ENCODE data around the gene CDH11.

DNA sequence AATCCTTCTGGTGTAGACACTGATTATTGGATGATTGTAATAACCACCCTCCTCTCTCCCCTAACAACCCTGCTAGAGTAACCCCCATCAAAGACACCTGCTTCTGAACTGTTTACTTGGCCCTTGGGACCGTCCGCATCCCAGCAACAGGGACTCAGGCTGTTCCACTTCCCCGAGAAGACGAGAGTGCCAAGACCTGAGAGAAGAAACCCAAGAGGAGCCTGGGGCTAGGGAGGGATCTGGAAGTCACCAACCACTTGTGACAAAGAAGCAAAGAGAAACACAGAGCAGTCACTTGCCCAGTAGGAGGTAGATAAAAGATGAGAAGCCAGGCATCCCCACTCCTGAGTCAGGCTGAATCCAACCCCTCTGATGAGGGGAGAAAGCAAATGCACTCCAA is 84.3 kb downstream of the CDH11 start:
- TF ChIP-seq, protein P1, sequence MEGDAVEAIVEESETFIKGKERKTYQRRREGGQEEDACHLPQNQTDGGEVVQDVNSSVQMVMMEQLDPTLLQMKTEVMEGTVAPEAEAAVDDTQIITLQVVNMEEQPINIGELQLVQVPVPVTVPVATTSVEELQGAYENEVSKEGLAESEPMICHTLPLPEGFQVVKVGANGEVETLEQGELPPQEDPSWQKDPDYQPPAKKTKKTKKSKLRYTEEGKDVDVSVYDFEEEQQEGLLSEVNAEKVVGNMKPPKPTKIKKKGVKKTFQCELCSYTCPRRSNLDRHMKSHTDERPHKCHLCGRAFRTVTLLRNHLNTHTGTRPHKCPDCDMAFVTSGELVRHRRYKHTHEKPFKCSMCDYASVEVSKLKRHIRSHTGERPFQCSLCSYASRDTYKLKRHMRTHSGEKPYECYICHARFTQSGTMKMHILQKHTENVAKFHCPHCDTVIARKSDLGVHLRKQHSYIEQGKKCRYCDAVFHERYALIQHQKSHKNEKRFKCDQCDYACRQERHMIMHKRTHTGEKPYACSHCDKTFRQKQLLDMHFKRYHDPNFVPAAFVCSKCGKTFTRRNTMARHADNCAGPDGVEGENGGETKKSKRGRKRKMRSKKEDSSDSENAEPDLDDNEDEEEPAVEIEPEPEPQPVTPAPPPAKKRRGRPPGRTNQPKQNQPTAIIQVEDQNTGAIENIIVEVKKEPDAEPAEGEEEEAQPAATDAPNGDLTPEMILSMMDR (IDR thresholded peaks at IDR 0.05; ENCODE audit: low read depth, low read length), result no peak
- no peak for TF ChIP-seq EZH2phosphoT487 (IDR thresholded peaks at IDR 0.05; ENCODE audit: low read depth)
